TTC549 (cell line): Measurements from ENCODE around the gene CDC42BPG.

Experiments used
- FAIRE-seq: peaks from 2 replicates; lab custom pipeline; 2012; peaks lifted over from hg19 to GRCh38; lab: Jason Lieb, UNC

The CDC42BPG gene, protein sequence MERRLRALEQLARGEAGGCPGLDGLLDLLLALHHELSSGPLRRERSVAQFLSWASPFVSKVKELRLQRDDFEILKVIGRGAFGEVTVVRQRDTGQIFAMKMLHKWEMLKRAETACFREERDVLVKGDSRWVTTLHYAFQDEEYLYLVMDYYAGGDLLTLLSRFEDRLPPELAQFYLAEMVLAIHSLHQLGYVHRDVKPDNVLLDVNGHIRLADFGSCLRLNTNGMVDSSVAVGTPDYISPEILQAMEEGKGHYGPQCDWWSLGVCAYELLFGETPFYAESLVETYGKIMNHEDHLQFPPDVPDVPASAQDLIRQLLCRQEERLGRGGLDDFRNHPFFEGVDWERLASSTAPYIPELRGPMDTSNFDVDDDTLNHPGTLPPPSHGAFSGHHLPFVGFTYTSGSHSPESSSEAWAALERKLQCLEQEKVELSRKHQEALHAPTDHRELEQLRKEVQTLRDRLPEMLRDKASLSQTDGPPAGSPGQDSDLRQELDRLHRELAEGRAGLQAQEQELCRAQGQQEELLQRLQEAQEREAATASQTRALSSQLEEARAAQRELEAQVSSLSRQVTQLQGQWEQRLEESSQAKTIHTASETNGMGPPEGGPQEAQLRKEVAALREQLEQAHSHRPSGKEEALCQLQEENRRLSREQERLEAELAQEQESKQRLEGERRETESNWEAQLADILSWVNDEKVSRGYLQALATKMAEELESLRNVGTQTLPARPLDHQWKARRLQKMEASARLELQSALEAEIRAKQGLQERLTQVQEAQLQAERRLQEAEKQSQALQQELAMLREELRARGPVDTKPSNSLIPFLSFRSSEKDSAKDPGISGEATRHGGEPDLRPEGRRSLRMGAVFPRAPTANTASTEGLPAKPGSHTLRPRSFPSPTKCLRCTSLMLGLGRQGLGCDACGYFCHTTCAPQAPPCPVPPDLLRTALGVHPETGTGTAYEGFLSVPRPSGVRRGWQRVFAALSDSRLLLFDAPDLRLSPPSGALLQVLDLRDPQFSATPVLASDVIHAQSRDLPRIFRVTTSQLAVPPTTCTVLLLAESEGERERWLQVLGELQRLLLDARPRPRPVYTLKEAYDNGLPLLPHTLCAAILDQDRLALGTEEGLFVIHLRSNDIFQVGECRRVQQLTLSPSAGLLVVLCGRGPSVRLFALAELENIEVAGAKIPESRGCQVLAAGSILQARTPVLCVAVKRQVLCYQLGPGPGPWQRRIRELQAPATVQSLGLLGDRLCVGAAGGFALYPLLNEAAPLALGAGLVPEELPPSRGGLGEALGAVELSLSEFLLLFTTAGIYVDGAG (N-terminal part only)

DNA sequence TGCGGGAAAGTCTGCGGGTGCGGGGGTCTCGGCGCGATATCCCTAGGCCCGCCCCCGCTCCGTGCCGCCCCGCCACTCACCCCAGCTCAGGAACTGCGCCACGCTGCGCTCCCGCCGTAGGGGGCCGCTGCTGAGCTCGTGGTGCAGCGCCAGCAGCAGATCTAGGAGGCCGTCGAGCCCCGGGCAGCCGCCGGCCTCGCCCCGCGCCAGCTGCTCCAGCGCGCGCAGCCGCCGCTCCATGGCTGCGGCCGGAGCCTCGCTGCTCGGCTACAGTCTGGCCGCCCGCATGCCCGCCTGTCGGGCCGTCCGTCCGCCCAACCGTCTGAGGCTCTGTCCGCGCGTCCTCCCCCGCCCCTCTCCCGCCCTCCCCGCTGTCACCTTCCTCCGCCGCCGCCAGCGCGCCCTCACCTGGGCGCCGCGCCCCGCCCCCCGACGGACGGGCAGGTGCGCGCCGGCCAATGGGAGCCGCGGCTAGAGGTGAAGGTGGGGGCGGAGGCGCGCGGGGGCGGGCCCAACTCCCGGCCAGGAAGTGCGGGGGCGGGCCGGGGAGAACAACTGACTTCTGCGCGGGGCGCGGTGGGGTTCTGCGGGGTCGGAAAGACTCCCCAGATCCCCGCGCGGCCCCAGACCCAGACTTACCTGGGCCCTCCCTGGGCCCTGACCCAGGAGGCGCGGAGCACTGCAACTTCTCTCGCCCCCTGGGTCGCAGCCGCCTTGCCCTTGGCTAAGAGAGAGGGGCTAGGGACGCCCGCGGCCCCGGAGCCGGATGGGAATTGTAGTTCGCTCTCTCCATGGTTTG, at the start of gene CDC42BPG:
CDC42BPG (minus strand) TSS at position 324 of the 799 bp plus-strand sequence; CDS start at position 240, 84 bp downstream.
- FAIRE-seq = no peak

DNA sequence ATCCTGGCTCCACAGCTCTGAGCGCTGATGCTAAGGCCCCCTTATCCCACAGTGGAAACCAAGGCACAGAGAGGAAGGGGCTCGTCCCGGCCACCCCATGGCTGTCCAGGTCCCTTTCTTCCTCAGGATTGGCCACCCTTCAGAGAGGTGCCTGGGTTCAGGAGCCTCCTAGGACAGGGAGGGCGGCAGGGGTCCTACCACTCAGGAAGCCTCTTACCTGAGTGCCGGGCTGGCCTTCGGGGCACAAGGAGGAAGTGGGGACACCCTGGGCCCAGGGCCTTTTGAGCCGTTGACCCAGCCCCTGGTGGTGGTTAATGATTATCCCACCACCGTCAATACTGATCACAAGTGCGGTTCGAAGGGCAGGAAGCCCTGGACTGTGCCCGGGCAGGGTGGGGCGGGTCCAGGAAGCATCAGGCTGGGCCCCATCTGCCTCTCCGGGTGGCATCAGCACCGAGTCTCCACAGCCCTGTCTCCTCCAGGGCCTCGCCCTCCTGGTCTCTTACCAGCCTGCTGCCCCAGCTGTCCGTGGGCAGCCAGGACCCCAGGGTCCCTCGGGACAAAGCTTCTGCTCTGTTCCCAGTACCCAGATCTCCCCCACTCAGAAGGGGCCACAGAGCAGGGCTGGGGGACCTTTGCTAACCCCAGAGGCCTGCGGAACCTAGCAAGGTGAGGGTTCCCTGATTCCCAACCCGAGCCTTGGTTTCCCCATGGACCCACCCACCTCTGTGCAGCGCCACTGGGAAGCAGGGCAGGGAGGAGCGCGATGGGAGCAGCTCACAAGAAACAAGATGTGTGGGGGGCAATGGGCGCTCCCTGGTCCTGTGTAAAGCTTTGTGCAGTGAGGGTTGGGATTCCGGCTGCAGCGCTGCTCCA, 49.0 kb upstream of the CDC42BPG start:
- no peak for FAIRE-seq

DNA sequence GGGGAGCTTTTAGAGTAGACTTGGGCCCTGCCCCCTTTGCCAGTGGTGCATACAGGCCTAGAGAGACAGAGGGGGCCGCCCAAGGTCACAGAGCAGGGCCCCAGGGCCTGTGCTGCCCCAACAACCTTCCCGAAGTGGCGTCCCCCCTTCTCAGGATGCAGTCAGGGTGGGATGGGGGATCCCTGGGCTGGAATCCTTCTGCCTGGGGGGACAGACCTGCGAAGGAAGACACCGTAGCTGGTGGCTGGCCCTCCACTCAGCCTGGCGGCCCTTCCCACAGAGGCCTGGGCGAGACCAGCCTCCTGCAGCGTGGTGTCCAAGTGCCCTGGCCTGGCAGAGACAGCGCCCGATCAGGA, 48.4 kb upstream of the CDC42BPG start:
- no peak for FAIRE-seq

DNA sequence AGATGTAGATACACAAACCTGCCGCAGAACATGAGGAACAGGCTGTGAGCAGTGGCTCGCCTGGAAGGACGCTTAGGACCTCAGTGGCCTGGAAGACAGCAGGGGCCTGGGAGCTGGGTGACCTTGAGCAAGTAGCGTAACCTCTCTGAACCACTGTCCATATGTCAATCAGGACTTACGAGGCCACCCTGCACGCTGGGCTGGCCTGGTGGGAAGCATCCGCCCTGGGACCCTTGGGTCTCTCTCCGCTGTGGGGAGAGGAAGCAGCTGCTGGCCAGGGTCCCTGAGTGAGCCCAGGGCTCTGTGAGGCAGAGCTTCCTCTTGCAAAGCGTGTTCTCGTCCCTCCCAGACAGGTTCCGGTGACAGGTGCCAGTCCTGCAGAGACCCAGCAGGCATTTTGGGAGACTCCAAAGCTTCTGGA, 48.0 kb upstream of the CDC42BPG start:
- FAIRE-seq = no peak

- no peak for FAIRE-seq
Measured at GRCh38 chr11:64891880-64892279, 47.4 kb upstream of the CDC42BPG start.

DNA sequence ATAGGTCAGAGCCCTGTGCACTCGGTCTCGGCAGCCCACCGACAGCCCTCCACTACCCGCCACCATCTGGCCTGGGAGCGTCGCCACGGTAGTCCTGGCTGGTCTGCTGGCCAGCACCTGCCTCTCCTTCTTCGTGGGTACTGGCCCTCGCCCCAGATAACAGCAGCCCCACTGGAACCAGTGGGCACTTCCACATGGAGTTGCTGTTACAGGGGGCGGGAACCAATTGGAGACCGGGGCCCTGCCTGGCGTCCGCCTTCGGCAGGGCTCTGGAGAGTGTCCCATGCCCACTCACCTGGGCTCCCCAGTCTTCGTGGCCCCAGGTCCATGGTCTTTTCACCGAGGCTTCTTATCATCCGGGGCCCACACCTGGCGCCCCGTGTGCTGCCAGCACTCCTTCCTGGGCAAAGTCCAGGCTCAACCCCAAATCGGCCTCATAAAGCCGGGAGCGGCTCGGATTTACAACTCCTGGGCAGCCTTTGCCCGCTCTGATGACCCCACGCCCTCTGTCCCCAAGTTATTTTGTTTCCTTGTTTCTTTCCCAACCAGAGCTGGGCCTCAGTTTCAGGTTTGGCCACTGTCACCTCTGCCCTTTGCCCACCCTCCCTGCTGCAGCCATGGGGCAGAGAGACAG, 46.9 kb upstream of the CDC42BPG start:
- FAIRE-seq = no peak

DNA sequence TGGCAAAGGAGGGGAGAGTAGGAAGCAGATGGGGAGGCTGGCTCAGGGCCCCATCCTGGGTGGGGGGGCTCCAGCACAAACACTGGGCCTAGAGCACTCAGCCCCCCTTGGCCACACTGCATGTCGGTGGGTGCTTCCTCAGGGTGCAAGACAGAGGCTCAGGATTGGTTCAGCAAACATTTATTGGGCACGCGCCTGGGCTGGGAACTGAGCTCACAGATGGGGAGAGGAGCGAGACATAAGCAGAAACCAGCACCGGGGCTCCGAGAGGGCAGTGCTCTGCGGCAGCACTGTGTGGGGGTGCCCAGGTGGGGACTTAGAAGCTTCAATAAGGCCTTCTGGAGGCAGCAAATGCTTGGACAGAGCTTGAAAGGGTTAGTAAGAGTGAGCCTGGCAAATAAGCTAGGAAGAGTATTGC, 46.1 kb upstream of the CDC42BPG start:
- FAIRE-seq = no peak

DNA sequence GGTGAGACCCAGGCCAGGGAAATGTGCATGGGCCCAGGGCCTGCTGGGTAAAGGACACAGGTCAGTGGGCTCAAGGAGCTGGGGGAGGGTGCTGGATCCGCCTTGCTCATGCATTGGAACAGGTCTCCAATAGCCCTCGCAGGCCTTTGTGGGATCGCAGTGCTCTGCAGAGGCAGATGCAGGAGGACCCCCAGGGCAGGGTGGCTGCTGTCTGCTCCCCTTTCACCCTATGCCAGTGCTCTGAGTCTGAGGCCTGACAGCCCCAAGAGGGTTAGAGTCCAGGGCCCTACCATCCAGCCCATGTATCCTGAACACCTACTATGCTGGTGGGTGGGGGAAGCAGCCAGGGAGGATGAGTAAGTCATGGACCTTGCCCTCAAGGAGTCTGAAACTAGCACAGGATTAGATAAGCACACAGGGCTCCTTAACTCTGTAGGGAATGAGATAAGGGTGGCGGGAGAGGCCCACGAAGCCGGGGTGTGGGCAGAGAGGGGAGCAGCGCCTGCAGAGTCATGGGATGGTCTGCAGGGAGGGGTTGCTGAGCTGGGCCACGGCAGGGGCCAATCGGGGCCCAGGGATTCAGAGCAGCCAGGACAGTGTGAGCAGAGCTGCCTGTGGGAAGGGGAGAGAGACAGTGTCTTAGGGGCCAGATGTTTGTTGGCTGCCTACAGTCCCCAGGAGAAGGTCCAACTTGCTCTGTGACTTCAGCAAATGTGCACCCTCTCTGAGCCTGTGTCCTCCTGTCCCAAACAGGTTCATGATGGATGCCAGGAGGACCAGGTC, 44.5 kb upstream of the CDC42BPG start:
- no peak for FAIRE-seq

- FAIRE-seq = no peak
Measured at GRCh38 chr11:64888406-64888728, 43.9 kb upstream of the CDC42BPG start.

DNA sequence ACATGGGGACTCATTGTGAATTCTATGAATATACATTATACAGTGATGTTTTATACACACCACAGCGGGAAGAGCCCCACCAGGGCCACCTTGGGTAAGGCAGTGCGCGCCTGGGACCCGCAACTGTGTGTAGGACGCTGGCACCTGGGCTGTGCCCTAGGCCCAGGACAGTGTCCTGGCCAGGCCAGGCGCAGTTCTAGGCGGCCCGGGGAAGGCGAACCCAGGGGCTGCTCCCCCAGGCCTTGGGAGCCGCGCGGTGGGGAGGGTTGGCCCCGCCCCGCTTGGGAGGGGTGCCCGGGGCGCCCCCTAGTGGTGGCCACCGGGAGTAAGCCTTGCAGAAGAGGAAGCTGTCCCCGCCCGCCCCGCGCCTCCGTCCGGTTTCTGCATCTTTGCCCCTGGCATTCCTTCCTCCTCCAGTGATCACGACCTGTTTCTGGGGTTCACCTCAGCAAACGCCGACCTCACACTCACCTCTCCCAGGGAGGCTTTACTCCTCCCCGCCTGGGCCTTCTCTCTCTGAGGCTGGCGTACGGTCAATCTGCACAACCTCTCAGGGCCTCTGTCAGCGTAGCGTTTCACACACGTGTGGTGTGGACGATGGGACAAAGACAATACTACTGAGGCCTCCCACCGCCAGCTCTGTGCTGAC, 43.4 kb upstream of the CDC42BPG start:
- FAIRE-seq = no peak

DNA sequence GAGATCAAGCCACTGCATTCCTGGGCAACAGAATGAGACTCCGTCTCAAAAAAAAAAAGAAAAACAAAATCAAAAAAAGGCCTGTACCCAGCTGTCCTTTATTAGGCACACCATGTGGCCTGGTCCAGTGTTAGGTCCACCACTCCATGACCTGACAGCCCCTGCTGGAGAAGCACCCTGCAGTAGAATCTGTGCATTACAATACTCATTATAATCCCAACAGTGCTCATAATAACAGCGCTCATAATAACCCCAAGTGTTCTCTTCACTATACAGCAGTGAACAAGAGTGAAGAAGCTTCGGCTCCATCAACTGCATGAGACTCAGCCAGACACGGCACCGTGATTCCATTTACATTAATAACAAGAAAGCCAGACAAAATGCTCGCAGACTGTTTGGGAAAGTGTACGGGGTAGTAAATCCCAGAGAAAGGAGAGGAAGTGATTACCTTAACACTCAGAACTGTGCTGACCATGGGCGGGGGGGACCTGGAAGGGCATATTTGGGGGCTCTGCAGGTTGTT, 42.8 kb upstream of the CDC42BPG start:
- FAIRE-seq = no peak

GRCh38 chr11:64885367-64886286, 41.2 kb upstream of the CDC42BPG start:
- no peak for FAIRE-seq

DNA sequence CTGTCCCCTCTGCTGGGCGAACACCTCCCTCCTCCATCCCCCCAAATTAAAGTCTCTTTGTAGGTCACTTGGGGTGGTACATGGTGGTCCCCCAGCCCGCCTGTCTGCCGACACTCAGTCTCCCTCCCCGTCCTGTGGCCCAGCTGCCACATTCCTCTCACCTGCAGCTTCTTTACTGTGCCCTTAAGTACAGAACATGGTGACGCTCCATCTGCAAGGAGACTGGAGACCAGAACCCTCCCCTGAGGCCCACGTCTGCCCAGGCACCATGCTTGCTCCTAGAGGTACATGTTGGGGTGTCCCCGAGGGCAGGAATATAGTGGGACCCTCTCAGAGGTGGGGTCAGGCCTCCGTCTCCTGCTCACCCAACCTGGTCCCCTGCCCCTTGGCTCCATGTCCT, 39.6 kb upstream of the CDC42BPG start:
- no peak for FAIRE-seq

DNA sequence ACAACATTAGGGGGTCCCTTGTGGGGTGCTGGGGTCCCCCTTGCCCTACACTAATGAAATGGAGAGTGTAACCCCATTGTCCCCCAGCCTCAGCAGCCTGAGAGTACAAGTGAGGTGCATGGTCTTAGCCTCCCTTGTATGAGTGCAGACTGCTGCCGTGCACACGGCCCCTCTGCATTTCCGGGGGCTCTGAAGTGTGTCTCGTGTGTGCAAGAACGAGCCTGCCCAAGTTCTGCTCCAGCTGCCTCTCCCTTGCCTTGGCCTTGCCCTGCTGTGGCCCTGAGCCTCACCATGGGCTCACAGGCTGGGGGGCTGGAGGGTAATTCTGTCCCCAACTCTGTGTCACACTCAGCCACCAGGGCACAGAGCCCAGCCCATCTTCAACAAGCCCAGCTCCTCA, 39.1 kb upstream of the CDC42BPG start:
- FAIRE-seq = no peak

DNA sequence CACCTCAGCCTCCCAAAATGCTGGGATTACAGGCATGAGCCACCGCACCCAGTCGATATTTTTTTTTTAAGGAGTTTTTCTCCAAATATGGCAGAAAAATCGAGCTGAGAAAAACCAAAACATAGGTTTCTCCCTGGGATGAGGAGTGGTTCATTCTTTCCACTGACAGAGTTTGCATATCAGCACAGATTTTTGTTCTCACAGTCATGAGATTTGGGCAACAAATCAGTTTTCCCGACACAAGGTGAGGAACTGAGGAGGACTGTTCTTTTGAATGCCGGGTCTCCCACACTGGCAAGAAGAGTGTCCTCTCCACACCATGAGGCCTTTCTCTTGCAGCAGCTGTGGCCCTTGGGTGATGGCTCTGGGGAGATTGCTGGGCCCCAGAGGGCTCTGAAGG, 37.8 kb upstream of the CDC42BPG start:
- FAIRE-seq = no peak

DNA sequence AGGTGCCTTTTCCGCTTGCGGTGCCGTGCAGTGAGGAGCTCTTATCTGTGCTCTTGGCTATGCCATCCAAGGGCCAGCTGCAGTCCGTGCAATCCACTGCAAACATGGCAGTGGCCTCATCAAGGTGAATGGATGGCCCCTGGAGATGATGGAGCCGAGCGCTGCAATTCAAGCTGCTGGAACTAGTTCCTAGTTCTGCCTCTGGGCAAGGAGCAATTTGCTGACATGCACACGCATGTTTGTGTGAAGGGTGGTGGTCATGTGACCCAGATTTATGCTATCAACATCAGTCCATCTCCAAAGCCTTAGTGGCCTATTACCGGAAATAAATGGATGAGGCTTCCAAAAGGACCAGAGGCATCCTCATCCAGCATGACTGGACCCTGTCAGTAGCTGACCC, 37.0 kb upstream of the CDC42BPG start:
- FAIRE-seq = no peak

DNA sequence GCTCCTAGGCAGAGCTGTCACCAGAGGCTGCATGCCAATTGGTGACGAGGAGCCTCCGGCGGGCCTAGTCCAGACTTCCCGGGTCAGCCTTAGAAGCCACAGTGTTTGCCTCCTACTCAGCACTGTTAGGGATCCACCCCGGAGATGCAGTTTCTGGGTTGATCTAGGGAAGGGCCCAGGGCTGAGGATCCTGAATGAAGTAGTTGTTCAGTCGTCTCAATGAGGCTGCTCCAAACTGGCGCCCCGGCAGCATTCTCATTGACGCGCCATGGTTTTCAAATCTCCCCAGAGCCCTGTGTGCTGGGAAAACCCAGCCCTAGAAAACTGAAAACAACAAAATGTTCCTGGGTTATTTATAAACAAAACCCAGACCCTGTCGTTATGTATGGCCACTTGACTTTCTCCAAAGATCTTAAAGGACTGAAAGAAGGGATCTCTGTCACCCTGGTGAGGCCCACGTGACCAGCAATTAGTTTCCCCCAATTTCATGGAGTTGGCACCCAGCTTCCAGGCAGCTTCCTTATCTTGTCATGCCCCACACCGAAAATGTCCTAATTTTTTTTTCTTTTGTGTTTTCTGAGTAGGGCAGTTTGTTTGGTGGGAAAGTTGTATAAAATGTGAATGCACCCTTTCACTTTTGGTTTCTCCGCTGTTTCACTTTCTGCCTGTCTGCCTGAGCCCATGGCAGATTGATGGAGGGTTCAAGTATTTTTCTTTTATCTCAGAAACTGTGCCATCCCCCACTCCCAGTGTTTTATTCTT, 36.0 kb upstream of the CDC42BPG start:
- no peak for FAIRE-seq
